Measurements from ENCODE around the gene SLC31A2. TPM values are rescaled to one million over a fixed set of nuclear protein-coding genes. Genes with fewer than 3 reads are reported as not detected.

SLC31A2 gene
- total RNA-seq, 1 donor from 2014 or later: 1.1 TPM

DNA sequence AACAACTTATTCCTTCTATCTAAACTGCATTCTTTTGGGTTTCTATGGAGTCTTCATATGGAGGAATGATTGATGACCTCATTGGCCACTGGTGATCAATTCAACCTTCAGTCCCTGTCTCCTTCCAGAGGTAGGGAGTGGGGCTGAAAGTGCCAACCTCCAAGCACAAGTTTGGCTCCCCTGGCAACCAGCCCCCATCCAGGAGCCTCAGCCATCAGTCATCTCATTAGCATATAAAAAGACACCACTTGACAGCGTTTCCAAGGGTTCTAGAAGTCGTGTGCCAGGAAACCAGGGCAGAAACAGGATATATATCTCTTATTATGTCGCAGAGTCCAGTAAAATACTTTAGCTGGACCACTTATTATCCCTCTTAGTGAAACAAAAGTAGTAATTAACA is 9.8 kb downstream of the SLC31A2 start:
- Mint-ChIP-seq H3K4me3 (no peak overlapping the region), H3K27ac (no peak overlapping the region), H3K9me3 (no peaks in the 10 kb centered on the region), H3K27me3 (no peaks in the 10 kb centered on the region), H3K36me3 (ENCODE audit: low read depth) (peaks cover 54% of the 10 kb centered on the region), H3K4me1 (peaks cover 8% of the 10 kb centered on the region)
- ATAC-seq (ENCODE audit: low read depth) (no peak), DNase-seq (no peak)
- ChIA-PET POLR2A (no interaction called here), CTCF (no interaction called here)
- intact Hi-C loops (cut with micrococcal nuclease): no loop called here
- TF ChIP-seq, protein P1, sequence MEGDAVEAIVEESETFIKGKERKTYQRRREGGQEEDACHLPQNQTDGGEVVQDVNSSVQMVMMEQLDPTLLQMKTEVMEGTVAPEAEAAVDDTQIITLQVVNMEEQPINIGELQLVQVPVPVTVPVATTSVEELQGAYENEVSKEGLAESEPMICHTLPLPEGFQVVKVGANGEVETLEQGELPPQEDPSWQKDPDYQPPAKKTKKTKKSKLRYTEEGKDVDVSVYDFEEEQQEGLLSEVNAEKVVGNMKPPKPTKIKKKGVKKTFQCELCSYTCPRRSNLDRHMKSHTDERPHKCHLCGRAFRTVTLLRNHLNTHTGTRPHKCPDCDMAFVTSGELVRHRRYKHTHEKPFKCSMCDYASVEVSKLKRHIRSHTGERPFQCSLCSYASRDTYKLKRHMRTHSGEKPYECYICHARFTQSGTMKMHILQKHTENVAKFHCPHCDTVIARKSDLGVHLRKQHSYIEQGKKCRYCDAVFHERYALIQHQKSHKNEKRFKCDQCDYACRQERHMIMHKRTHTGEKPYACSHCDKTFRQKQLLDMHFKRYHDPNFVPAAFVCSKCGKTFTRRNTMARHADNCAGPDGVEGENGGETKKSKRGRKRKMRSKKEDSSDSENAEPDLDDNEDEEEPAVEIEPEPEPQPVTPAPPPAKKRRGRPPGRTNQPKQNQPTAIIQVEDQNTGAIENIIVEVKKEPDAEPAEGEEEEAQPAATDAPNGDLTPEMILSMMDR (IDR thresholded peaks at IDR 0.05): no peak

DNA sequence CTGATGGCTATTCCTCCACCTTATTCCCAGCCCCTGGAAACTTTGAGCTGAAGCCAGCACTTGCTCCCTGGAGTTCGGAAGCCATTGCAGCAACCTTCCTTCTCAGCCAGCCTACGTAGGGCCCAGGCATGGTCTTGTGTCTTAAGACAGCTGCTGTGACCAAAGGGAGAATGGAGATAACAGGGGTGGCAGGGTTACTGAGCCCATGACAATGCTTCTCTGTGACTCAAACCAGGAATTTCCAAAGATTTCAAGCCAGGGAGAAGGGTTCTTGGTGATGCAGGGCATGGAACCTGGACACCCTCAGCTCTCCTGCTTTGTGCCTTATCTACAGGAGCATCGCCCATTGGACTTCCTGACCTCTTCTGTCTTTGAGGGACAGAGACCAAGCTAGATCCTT is 12.2 kb downstream of the SLC31A2 start:
- Mint-ChIP-seq H3K27ac (no peak overlapping the region), H3K36me3 (ENCODE audit: low read depth) (peaks cover 76% of the 10 kb centered on the region)
- POLR2A ChIA-PET: no interaction called here

GRCh38 chr9:113164536-113165300 is 13.9 kb downstream of the SLC31A2 start:
- ChIA-PET CTCF (no interaction called here), POLR2A (no interaction called here)
- TF ChIP-seq, protein P1 (IDR thresholded peaks at IDR 0.05): no peak
- no peak overlapping the region for H3K4me3 Mint-ChIP-seq
- no peaks in the 10 kb centered on the region for H3K27me3 Mint-ChIP-seq
- intact Hi-C loops (cut with micrococcal nuclease): no loop called here
- H3K9me3 Mint-ChIP-seq: no peaks in the 10 kb centered on the region
- H3K27ac Mint-ChIP-seq: no peak overlapping the region
- DNase-seq: no peak
- H3K4me1 Mint-ChIP-seq: no peaks in the 10 kb centered on the region
- ATAC-seq (ENCODE audit: low read depth): no peak
- H3K36me3 Mint-ChIP-seq (ENCODE audit: low read depth): peaks cover 85% of the 10 kb centered on the region

More for the DNA sequence above, 12.2 kb downstream of the SLC31A2 start:
- intact Hi-C loops (cut with micrococcal nuclease): no loop called here
- no peak for DNase-seq
- ATAC-seq (ENCODE audit: low read depth): no peak
- H3K9me3 Mint-ChIP-seq: no peaks in the 10 kb centered on the region
- no peaks in the 10 kb centered on the region for H3K27me3 Mint-ChIP-seq
- TF ChIP-seq, protein P1 (IDR thresholded peaks at IDR 0.05): no peak
- CTCF ChIA-PET: no interaction called here
- no peak overlapping the region for H3K4me3 Mint-ChIP-seq
- H3K4me1 Mint-ChIP-seq: no peaks in the 10 kb centered on the region

DNA sequence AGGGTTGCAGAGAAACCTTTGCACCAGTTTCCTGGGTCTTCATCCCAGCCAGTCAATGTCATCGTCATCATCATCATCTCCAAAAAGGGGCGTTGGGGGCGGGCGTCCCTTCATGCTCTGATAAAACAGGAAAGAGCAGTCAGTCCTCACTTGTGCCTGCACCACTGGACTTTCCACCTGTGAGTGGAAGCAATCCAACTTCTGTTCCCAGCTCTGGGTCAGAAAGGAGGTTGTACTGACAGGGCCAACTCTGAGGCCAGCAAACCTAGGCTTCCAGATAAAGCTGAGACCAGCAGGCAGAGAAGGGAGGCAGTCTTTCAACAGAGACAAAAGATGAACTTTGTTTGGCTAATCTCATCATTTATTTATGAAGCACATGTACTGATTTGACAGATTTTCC is 15.2 kb downstream of the SLC31A2 start:
- Mint-ChIP-seq H3K9me3 (no peaks in the 10 kb centered on the region), H3K27ac (no peak overlapping the region), H3K4me3 (no peak overlapping the region), H3K36me3 (ENCODE audit: low read depth) (peaks cover 92% of the 10 kb centered on the region), H3K4me1 (no peaks in the 10 kb centered on the region), H3K27me3 (no peaks in the 10 kb centered on the region)
- no peak for ATAC-seq (ENCODE audit: low read depth)
- ChIA-PET CTCF (no interaction called here), POLR2A (no interaction called here)
- DNase-seq: no peak
- intact Hi-C loops (cut with micrococcal nuclease): no loop called here
- TF ChIP-seq, protein P1 (IDR thresholded peaks at IDR 0.05): no peak

DNA sequence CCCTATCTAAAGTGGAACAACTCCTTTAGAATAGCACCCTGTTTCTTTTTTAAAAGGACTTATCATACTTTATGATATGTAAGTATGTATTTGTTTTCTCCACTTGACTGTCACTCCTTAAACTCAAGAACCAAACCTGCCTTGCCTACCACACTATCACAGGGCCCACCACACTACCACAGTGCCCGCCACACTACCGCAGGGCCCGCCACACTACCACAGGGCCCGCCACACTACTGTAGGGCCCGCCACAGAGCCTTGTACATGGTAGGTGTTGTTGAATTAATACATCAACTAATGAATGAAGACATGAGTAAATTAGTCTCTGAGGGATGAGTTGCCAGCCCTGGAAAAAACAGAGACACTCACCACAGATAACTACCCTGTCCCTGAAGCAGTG is 18.0 kb downstream of the SLC31A2 start:
- no peak overlapping the region for H3K4me3 Mint-ChIP-seq
- ATAC-seq (ENCODE audit: low read depth) (no peak), DNase-seq (no peak)
- no peaks in the 10 kb centered on the region for H3K4me1 Mint-ChIP-seq
- ChIA-PET CTCF (no interaction called here), POLR2A (no interaction called here)
- H3K36me3 Mint-ChIP-seq (ENCODE audit: low read depth): peaks cover 92% of the 10 kb centered on the region
- no peak overlapping the region for H3K27ac Mint-ChIP-seq
- no peaks in the 10 kb centered on the region for H3K27me3 Mint-ChIP-seq
- H3K9me3 Mint-ChIP-seq: peaks cover 4% of the 10 kb centered on the region
- intact Hi-C loops (cut with micrococcal nuclease): no loop called here
- TF ChIP-seq, protein P1 (IDR thresholded peaks at IDR 0.05): no peak

All from activated B cell treated with CpG ODN at 0.5 μM for 24 hours (primary cell).